Ovary (tissue), 9 donors: ENCODE results near the gene PSMD12. TPM values are rescaled to one million over a fixed set of nuclear protein-coding genes. Genes with fewer than 3 reads are reported as not detected.
A peak's percentile ranks its signal among the peaks of the same experiment; 100 is the strongest.
"Not testable (repeated sequence)": the region's sequence is repeated elsewhere in the genome, so short reads cannot be mapped to it uniquely, and the experiment has no call there.

Experiments
- DNase-seq, 5 donors: peaks; one replicate each; pipeline ENCODE4 v3.0.0-alpha.2; 2019 to 2020
- H3K27ac ChIP-seq, 2 donors: fragments of 200-600 bp; one replicate each; pipeline versions ENCODE4 v1.5.1 to v1.8.0; 2019 to 2022
- H3K27me3 ChIP-seq: fragments of 200-600 bp; one replicate; pipeline ENCODE4 v1.8.0; 2022
- H3K36me3 ChIP-seq: fragments of 200-600 bp; sonication (generic); one replicate; pipeline ENCODE4 v1.5.1; 2019
- H3K4me1 ChIP-seq: one replicate; pipeline ENCODE4 v1.8.1; 2013; ENCODE audit warnings: mild to moderate bottlenecking, moderate library complexity; ENCODE audit not compliant: insufficient read depth
- H3K4me3 ChIP-seq: fragments of 200-600 bp; sonication (generic); one replicate; pipeline ENCODE4 v1.5.1; 2017
- H3K9me3 ChIP-seq, 2 donors: fragments of 200-600 bp in 1 of 2; sonication (generic) in 1 of 2; one replicate each; pipeline versions ENCODE4 v1.5.1 to v1.8.1; 2013 to 2019; ENCODE audit warnings: mild to moderate bottlenecking in 1 of 2, moderate library complexity in 1 of 2
- CTCF ChIP-seq, 3 donors: fragments of 450-650 bp in 2 of 3; fragments of 200-600 bp in 1 of 3; IDR thresholded peaks; one replicate each; pipeline versions ENCODE4 v1.5.1 to v1.8.0; 2016 to 2022; ENCODE audit warnings: antibody characterized with exemption in 3 of 3, mild to moderate bottlenecking in 1 of 3
- EP300 ChIP-seq: sonication (generic); formaldehyde crosslinking; IDR thresholded peaks from one replicate; pipeline ENCODE4 v1.6.1; 2017; ENCODE audit warnings: antibody characterized with exemption
- POLR2A ChIP-seq: fragments of 450-650 bp; IDR thresholded peaks from one replicate; pipeline ENCODE4 v1.6.1; 2017; ENCODE audit warnings: antibody characterized with exemption, mild to moderate bottlenecking, moderate library complexity
- WGBS, 3 donors: extraction: QIAGEN DNeasy Blood & Tissue Kit in 1 of 3; methylation state at CpG; one replicate each; pipeline versions ENCODE4 v1.1.5 to v1.1.7; 2013 to 2017; 5-methylcytosine and 5-hydroxymethylcytosine counted together
- intact Hi-C, 4 donors: fragments of 100-400 bp; cut with DNase I; formaldehyde crosslinking; loops; one replicate each; pipeline versions ENCODE4 v1.11.0 to v1.15.1; 2022 to 2023
- polyA plus RNA-seq, 2 donors: library from polyadenylated mRNA; stranded (reverse); fragments of 200-250 nt in 1 of 2; fragments of 350-450 nt in 1 of 2; fragmentation: Illumina TruSeq in 1 of 2; extraction: RNeasy Lipid Tissue Mini Kit (QIAGEN cat#74804) in 1 of 2; gene quantifications; one replicate each; pipeline ENCODE4 v1.2.3, GENCODE V29; 2013 to 2014
- total RNA-seq, 7 donors: library from RNA; depleted of rRNA in 2 of 7; stranded (reverse); fragments of >200 nt in 2 of 7; fragmentation: NEBNext Ultra II Directional in 3 of 7; extraction: Animal tissue kit (Norgen Biotek cat#: 25700) in 3 of 7; gene quantifications; one replicate each; pipeline versions ENCODE4 v1.1.0 to v1.2.4, GENCODE V29; 2016 to 2023
- donor health status: DM: no; HTN: no; CAD: no; lungs with moderate emphysema.
- donor health status: DM: no; HTN: no; CAD: no.
- donor health status: Bipolar disorder and iron deficiency.
- donor health status: DM: yes; HTN: yes; CAD: no.
- donor health status: DM: no; HTN: no; CAD: no.
- donor health status: DM: yes; HTN: yes; CAD: no.

PSMD12 gene
- total and polyA plus RNA-seq, 9 donors: 12.4 to 41.7 (median 36.8) TPM

DNA sequence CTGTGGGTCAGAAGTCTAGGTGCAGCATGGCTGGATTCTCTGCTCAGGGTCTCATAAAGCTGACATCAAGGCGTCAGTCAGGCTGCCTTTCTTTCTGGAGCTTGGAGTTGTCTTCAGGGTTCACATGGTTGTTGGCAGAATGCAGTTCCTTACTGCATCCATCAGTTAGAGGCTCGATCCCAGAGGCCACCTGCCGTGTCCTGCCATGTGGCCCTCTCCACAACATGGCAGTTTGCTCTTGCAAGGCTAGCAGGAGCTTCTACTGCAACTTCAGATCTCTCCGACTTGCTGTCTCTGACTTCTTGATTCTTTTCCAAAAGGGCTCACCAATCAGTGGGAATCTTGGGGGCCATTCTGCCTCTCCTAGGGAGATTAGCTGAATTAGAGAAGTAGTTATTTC is 22.6 kb upstream of the PSMD12 start:
- Histone ChIP-seq H3K36me3 (no peaks in the 10 kb centered on the region), H3K27me3 (no peaks in the 10 kb centered on the region), H3K4me3 (no peak overlapping the region), H3K4me1 (peaks cover 3% of the 10 kb centered on the region), H3K9me3 (no peaks in the 10 kb centered on the region), H3K27ac (no peak overlapping the region)
- whole genome bisulfite sequencing, 3 donors: 92 to 99% (median 95%) methylated on average over 4 of the region's 4 CpGs
- no peak for DNase-seq
- TF ChIP-seq EP300: no peak
- no peak for TF ChIP-seq POLR2A
- no peak for TF ChIP-seq CTCF (IDR thresholded peaks at IDR 0.05)
- intact Hi-C loops: loop anchor here in 1 of 4 donors (10.0 kb wide), 1 partner anchor 86 kb away; no protein-coding TSS in a partner anchor

GRCh38 chr17:67388536-67388935 is 22.2 kb upstream of the PSMD12 start:
- not testable (repeated sequence) for H3K27me3 ChIP-seq, H3K27ac ChIP-seq, H3K36me3 ChIP-seq, H3K4me1 ChIP-seq, DNase-seq, H3K9me3 ChIP-seq, H3K4me3 ChIP-seq
- intact Hi-C loops: loop anchor here in 1 of 4 donors (10.0 kb wide), 1 partner anchor 86 kb away; no protein-coding TSS in a partner anchor
- WGBS, 3 donors: 95 to 97% (median 96%) methylated on average over 10 of the region's 10 CpGs

DNA sequence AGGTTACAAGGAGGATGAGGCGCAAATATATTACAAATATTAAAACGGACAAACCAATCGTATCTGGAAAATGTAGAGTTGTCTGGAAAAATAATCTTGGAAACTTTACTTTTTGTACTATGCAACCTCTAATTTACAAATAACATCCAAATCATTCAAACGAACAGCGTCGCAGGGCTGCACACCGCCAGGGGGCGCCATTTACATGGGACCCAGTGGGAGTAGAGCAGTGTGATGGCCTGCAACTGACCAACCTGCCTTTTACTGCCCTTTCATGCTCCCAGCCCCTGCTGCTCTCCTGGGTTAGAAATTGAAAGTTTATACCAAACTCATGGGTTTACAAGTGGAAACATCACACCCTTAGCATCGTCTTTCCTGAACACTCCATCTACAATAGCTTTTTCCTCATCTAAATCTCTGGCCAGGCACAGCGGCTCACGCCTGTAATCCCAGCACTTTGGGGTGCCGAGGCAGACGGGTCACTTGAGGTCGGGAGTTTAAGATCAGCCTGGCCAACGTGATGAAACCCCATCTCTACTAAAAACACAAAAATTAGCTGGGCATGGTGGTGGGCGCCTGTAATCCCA is 20.7 kb upstream of the PSMD12 start:
- peak in 4 of 5 donors; percentile 31 to 67 (median 52) for DNase-seq
- no peaks in the 10 kb centered on the region for H3K9me3 ChIP-seq
- no peak overlapping the region for H3K27ac ChIP-seq
- intact Hi-C loops: loop anchor here in 1 of 4 donors (10.0 kb wide), 1 partner anchor 88 kb away; no protein-coding TSS in a partner anchor
- no peak for TF ChIP-seq POLR2A
- TF ChIP-seq CTCF (IDR thresholded peaks at IDR 0.05): peak in 2 of 3 donors; percentile 28 to 34
- H3K4me1 ChIP-seq: peaks cover 3% of the 10 kb centered on the region
- WGBS, 3 donors: 69 to 73% (median 72%) methylated on average over 16 of the region's 16 CpGs
- no peak overlapping the region for H3K4me3 ChIP-seq
- H3K27me3 ChIP-seq: no peaks in the 10 kb centered on the region
- H3K36me3 ChIP-seq: no peaks in the 10 kb centered on the region

DNA sequence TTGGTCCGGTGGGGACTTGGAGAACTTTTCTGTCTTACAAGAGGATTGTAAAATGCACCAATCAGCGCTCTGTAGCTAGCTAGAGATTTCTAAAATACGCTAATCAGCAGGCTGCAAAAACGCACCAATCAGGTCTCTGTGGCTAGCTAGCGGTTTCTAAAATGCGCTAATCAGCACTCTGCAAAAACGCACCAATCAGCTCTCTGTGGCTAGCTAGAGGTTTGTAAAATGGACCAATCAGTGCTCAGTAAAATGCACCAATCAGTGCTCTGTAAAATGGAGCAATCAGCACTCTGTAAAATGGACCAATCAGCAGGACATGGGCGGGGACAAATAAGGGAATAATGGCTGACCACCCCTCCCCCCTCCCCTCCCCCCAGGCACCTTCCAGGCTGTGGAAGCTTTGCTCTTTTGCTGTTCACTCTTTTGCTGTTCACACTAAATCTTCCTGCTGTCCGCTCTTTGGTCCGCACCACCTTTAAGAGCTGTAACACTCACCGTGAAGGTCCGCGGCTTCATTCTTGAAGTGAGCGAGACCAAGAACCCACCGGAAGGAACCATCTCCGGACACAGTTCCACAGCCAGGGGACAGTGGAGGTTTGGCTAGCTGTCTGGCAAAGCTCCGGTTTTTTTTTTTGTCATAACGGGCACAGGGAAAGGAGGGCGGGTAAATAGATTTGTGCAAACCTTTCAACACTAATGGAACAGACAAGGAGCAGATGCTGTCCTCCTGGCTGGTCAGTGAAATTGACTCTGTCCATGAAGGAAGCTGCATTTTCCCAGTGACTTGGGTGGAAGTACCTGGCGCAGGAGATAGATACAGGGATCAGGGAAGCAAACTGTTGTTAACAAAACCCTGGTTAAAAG is 19.0 kb upstream of the PSMD12 start:
- Histone ChIP-seq H3K4me3 (no peak overlapping the region), H3K27ac (no peak overlapping the region), H3K27me3 (no peaks in the 10 kb centered on the region), H3K9me3 (no peaks in the 10 kb centered on the region), H3K36me3 (no peaks in the 10 kb centered on the region), H3K4me1 (peaks cover under 1% of the 10 kb centered on the region)
- DNase-seq: no peak
- TF ChIP-seq CTCF (IDR thresholded peaks at IDR 0.05) (no peak), POLR2A (no peak), EP300 (no peak)
- 96% methylated on average over 20 of the region's 20 CpGs for WGBS, 3 donors
- intact Hi-C loops: loop anchor here in 1 of 4 donors (10.0 kb wide), 1 partner anchor 89 kb away; no protein-coding TSS in a partner anchor

- 41 to 54% (median 52%) methylated on average over 1 of the region's 1 CpG for WGBS, 3 donors
- no peak for TF ChIP-seq POLR2A
- no peak for TF ChIP-seq CTCF (IDR thresholded peaks at IDR 0.05)
- TF ChIP-seq EP300: no peak
- intact Hi-C loops: loop anchor here in 1 of 4 donors (10.0 kb wide), 1 partner anchor 93 kb away; no protein-coding TSS in a partner anchor
- no peaks in the 10 kb centered on the region for H3K9me3 ChIP-seq
- no peaks in the 10 kb centered on the region for H3K27me3 ChIP-seq
- H3K4me3 ChIP-seq: no peak overlapping the region
- H3K27ac ChIP-seq: no peak overlapping the region
- DNase-seq: no peak
- peaks cover 3% of the 10 kb centered on the region for H3K4me1 ChIP-seq
- H3K36me3 ChIP-seq: no peaks in the 10 kb centered on the region
Observed at GRCh38 chr17:67381929-67382257, 15.5 kb upstream of the PSMD12 start.
